T-cell (primary cell): ENCODE data around the gene CCL20. TPM values are rescaled to one million over a fixed set of nuclear protein-coding genes. Genes with fewer than 3 reads are reported as not detected.

Source experiments
- ATAC-seq, 4 experiments: fragments of 200-7000 bp in 3 of 4; fragments of 150-1000 bp in 1 of 4; cut with Tn5 transposase; replicated peaks in 1 of 4; 1 replicate in 3 of 4; 2 replicates in 1 of 4; pipeline ENCODE4 v1.10.0; 2021; ENCODE audit warnings: moderate library complexity in 3 of 4, mild to moderate bottlenecking in 2 of 4, moderate number of reproducible peaks in 1 of 4
- CTCF ChIA-PET, 2 donors: fragments of 300-600 bp; sonication (Branson Sonifier 250); formaldehyde crosslinking; loops; one replicate each; lab custom pipeline; 2022; ENCODE audit warnings: antibody characterized with exemption in 2 of 2; lab: Charles Lee
- POLR2A ChIA-PET, 2 donors: fragments of 300-600 bp; sonication (Branson Sonifier 250); formaldehyde crosslinking; loops; one replicate each; lab custom pipeline; 2022; ENCODE audit warnings: antibody characterized with exemption in 2 of 2; lab: Charles Lee
- DNase-seq, 35 experiments: peaks; one replicate each; pipeline versions ENCODE4 v3.0.0 to v3.0.0-alpha.2; 2013 to 2023
- H3K27ac ChIP-seq: one replicate; pipeline ENCODE4 v1.5.1; 2013; ENCODE audit warnings: low read length
- H3K27me3 ChIP-seq, 2 experiments: replicated peaks in 1 of 2; 1 replicate in 1 of 2; 2 replicates in 1 of 2; pipeline versions ENCODE4 v1.6.1 to v1.7.0; 2013; ENCODE audit warnings: low read length in 1 of 2, mixed read lengths in 1 of 2; ENCODE audit not compliant: control insufficient read depth in 2 of 2, insufficient read depth in 2 of 2; ENCODE audit errors: extremely low read depth in 1 of 2
- H3K36me3 ChIP-seq, 2 donors: 1 replicate in 1 of 2; 2 replicates in 1 of 2; pipeline versions ENCODE4 v1.6.1 to v1.7.0; 2013; ENCODE audit warnings: low read length in 1 of 2; ENCODE audit not compliant: control insufficient read depth in 2 of 2, insufficient read depth in 1 of 2; ENCODE audit errors: extremely low read depth in 1 of 2
- H3K4me1 ChIP-seq, 2 experiments: 1 replicate in 1 of 2; 2 replicates in 1 of 2; pipeline versions ENCODE4 v1.6.1 to v1.7.0; 2013; ENCODE audit warnings: low read length in 2 of 2, mixed read lengths in 1 of 2; ENCODE audit not compliant: insufficient read depth in 2 of 2, control insufficient read depth in 1 of 2; ENCODE audit errors: extremely low read depth in 1 of 2
- H3K4me3 ChIP-seq, 2 donors: 1 replicate in 1 of 2; 2 replicates in 1 of 2; pipeline versions ENCODE4 v1.5.1 to v1.7.0; 2013; ENCODE audit warnings: mild to moderate bottlenecking in 2 of 2, low read length in 1 of 2, moderate library complexity in 1 of 2; ENCODE audit not compliant: control insufficient read depth in 1 of 2; ENCODE audit errors: extremely low read depth in 1 of 2
- H3K9me3 ChIP-seq: 2 replicates; pipeline ENCODE4 v1.7.0; 2013
- H3K27ac Mint-ChIP-seq, 2 donors: one replicate each; pipeline ENCODE4 v1.8.0; 2020 to 2021; ENCODE audit warnings: mild to moderate bottlenecking in 2 of 2, mixed read lengths in 2 of 2
- H3K27me3 Mint-ChIP-seq, 2 donors: one replicate each; pipeline ENCODE4 v1.8.0; 2021 to 2022; ENCODE audit warnings: mixed read lengths in 2 of 2
- H3K36me3 Mint-ChIP-seq: one replicate; pipeline ENCODE4 v1.8.0; 2021; ENCODE audit warnings: mixed read lengths
- H3K4me1 Mint-ChIP-seq, 3 donors: one replicate each; pipeline ENCODE4 v1.8.0; 2020 to 2022; ENCODE audit warnings: mixed read lengths in 3 of 3, mild to moderate bottlenecking in 1 of 3
- H3K4me3 Mint-ChIP-seq, 3 donors: one replicate each; pipeline ENCODE4 v1.8.0; 2020 to 2022; ENCODE audit warnings: mild to moderate bottlenecking in 3 of 3, mixed read lengths in 3 of 3, moderate library complexity in 3 of 3
- H3K9me3 Mint-ChIP-seq, 3 donors: one replicate each; pipeline ENCODE4 v1.8.0; 2020 to 2022; ENCODE audit warnings: mixed read lengths in 3 of 3
- WGBS: methylation state at CpG from one replicate; pipeline ENCODE4 v1.1.5; 2013; ENCODE audit warnings: missing lambda C conversion rate; ENCODE audit not compliant: insufficient coverage; 5-methylcytosine and 5-hydroxymethylcytosine counted together
- total RNA-seq, 35 experiments: library from RNA in 6 of 35; stranded (reverse) in 6 of 35; fragments of 120-200 nt in 1 of 35; gene quantifications; one replicate each; pipeline versions ENCODE4 v1.2.1 to v1.2.4 and lab custom pipeline; 2013 to 2026

The CCL20 gene
- total RNA-seq, 5 donors from 2014 or later (not counting 1 experiment from before 2014, with no cell fraction given) = 1.8 to 3.0 (median 1.9) TPM; not detected in 2

DNA sequence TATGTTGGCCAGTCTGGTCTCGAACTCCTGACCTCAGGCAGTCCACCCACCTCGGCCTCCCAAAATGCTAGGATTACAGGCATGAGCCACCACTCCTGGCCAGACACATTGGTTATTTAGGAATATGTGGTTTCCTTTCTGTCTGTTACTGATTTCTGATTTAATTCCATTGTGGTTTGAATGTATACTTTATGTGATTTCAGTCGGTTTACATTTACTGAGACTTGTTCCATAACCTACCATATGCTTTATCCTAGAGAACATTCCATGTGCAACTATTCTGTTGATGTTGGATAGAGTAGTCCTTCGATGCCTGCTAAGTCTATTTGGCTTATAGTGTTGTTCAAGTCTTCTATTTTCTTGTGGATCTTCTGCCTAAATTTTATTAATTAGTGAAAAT, 1.6 kb upstream of the CCL20 start:
- peak overlapping the region; percentile 49 for H3K27ac ChIP-seq
- ATAC-seq = no peak
- peaks cover 6 to 13% of the 10 kb centered on the region in 2 donors for H3K27me3 Mint-ChIP-seq

DNA sequence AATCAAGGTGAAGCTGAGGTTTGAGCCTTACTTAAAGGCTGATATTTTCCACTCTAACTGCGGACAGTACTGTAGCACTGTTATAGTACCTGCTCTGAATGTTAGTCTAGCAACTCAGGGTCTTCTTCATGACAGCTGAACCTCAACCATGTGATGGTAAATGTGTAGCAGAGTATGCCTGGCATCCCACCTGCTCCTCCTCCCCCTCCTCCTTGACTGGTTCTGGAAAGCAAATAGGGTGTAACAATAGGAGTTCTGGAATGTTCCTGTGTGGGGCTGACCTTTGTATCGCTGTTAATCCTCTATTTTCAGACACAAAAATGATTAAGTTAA, 447 bp upstream of the CCL20 start:
- Mint-ChIP-seq H3K4me3 (no peak overlapping the region), H3K27me3 (peaks cover 6 to 21% of the 10 kb centered on the region in 2 donors), H3K36me3 (no peaks in the 10 kb centered on the region), H3K4me1 (peaks cover 0 to 18% (median 4%) of the 10 kb centered on the region in 3 donors), H3K9me3 (no peaks in the 10 kb centered on the region), H3K27ac (peak overlapping the region in 1 of 2 donors; percentile 71)
- Histone ChIP-seq H3K9me3 (no peaks in the 10 kb centered on the region), H3K27ac (peak overlapping the region; percentile 55), H3K4me1 (peaks cover 0 to 6% of the 10 kb centered on the region in 2 experiments), H3K36me3 (no peaks in the 10 kb centered on the region), H3K4me3 (no peak overlapping the region), H3K27me3 (no peaks in the 10 kb centered on the region)
- DNase-seq = no peak
- ATAC-seq = no peak
- ChIA-PET CTCF (no interaction called here), POLR2A (no interaction called here)
- WGBS = no CpG with 5 or more reads among the region's 2 CpGs

More for the DNA sequence above, 1.6 kb upstream of the CCL20 start:
- no CpG with 5 or more reads among the region's 4 CpGs for WGBS
- no peak overlapping the region for H3K4me3 Mint-ChIP-seq
- ChIA-PET CTCF (no interaction called here), POLR2A (no interaction called here)
- no peak for DNase-seq
- no peaks in the 10 kb centered on the region for H3K9me3 Mint-ChIP-seq
- H3K27ac Mint-ChIP-seq = peak overlapping the region in 1 of 2 donors; percentile 19
- H3K36me3 ChIP-seq = no peaks in the 10 kb centered on the region
- no peaks in the 10 kb centered on the region for H3K36me3 Mint-ChIP-seq
- H3K4me3 ChIP-seq = no peak overlapping the region
- H3K9me3 ChIP-seq = no peaks in the 10 kb centered on the region
- H3K27me3 ChIP-seq = no peaks in the 10 kb centered on the region
- H3K4me1 ChIP-seq = peaks cover 0 to 4% of the 10 kb centered on the region in 2 experiments
- H3K4me1 Mint-ChIP-seq = peaks cover 0 to 11% (median 0%) of the 10 kb centered on the region in 3 donors

DNA sequence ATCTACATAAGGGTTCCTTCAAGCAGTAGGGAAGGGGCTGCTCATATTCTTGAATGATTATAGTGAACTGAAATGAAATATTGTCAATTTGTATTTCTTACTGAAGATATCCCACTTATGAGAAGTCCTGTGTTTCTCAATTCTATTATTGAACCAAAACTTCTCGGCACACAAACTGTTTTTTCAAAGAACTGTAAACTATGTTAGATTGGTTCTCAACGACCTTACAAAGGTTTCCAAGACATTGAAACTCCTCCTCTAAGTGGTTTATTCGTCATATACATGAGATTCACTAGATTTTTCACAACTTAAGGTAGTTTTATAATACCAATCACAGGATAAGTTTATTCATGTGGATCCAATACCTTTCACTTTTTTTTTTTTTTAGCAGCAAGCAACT, 1.4 kb downstream of the CCL20 start:
- no CpG with 5 or more reads among the region's 3 CpGs for WGBS
- H3K36me3 Mint-ChIP-seq = no peaks in the 10 kb centered on the region
- H3K4me1 ChIP-seq = peaks cover 0 to 6% of the 10 kb centered on the region in 2 experiments
- H3K4me3 ChIP-seq = no peak overlapping the region
- DNase-seq (no peak), ATAC-seq (no peak)
- H3K4me3 Mint-ChIP-seq = peak overlapping the region in 1 of 3 donors; percentile 24
- ChIA-PET POLR2A (no interaction called here), CTCF (no interaction called here)
- H3K27ac ChIP-seq = no peak overlapping the region
- peaks cover 6 to 25% of the 10 kb centered on the region in 2 donors for H3K27me3 Mint-ChIP-seq
- H3K4me1 Mint-ChIP-seq = peaks cover 0 to 26% (median 7%) of the 10 kb centered on the region in 3 donors
- H3K9me3 Mint-ChIP-seq = no peaks in the 10 kb centered on the region
- H3K36me3 ChIP-seq = no peaks in the 10 kb centered on the region
- H3K27ac Mint-ChIP-seq = no peak overlapping the region
- no peaks in the 10 kb centered on the region for H3K9me3 ChIP-seq
- no peaks in the 10 kb centered on the region for H3K27me3 ChIP-seq

DNA sequence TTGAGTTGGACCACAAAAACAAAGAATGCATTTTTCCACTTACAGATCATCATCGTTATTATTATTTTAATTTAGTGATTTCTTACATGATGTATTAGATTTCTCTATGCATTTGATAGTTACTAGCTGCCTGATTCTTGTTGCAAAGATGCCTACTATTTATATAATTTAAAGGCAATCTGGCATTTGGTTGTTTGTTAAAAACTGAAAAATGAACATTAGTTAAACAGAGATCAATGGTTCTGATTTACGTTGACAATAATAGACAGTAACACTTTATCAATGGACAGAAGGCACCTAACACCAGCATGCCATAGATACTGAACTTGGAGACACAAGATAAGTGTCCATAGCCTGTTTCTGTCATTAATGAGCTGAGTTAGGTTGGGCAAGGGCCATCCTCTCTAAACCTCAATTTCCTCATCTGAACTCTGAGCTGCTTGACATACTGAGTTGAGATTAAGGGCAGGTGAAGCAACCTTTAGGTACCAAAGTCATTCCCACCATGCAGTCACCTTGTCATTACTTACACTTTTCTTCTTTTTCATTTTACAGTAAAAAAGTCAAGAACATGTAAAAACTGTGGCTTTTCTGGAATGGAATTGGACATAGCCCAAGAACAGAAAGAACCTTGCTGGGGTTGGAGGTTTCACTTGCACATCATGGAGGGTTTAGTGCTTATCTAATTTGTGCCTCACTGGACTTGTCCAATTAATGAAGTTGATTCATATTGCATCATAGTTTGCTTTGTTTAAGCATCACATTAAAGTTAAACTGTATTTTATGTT, 3.1 kb downstream of the CCL20 start:
- Histone ChIP-seq H3K4me3 (no peak overlapping the region), H3K27me3 (peaks cover 0 to 4% of the 10 kb centered on the region in 2 experiments), H3K36me3 (no peaks in the 10 kb centered on the region), H3K27ac (no peak overlapping the region), H3K4me1 (peaks cover 0 to 6% of the 10 kb centered on the region in 2 experiments), H3K9me3 (no peaks in the 10 kb centered on the region)
- H3K4me3 Mint-ChIP-seq = no peak overlapping the region
- ATAC-seq (no peak), DNase-seq (no peak)
- ChIA-PET POLR2A (interaction anchor here in 1 of 2 donors (1.5 kb wide), 1 partner anchor 11 kb away, joined by 3 read pairs; no protein-coding TSS in a partner anchor), CTCF (interaction anchor here in 1 of 2 donors (1.1 kb wide), 1 partner anchor 74 kb away, joined by 3 read pairs; no protein-coding TSS in a partner anchor)
- H3K36me3 Mint-ChIP-seq = no peaks in the 10 kb centered on the region
- peaks cover 0 to 26% (median 7%) of the 10 kb centered on the region in 3 donors for H3K4me1 Mint-ChIP-seq
- WGBS = no CpG with 5 or more reads among the region's 2 CpGs
- H3K9me3 Mint-ChIP-seq = peaks cover 0 to 4% (median 0%) of the 10 kb centered on the region in 3 donors
- peaks cover 6 to 36% of the 10 kb centered on the region in 2 donors for H3K27me3 Mint-ChIP-seq
- H3K27ac Mint-ChIP-seq = peak overlapping the region in 1 of 2 donors; percentile 25

DNA sequence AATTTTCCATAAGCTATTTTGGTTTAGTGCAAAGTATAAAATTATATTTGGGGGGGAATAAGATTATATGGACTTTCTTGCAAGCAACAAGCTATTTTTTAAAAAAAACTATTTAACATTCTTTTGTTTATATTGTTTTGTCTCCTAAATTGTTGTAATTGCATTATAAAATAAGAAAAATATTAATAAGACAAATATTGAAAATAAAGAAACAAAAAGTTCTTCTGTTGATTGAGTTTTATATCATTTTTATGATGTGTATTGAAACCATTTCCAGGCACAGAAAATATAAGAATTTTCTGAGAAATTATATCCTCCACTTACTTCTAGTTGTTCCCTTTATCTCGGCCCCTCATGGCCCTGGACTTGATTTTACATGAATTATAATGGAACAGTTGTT, 3.7 kb downstream of the CCL20 start:
- peaks cover 0 to 26% (median 7%) of the 10 kb centered on the region in 3 donors for H3K4me1 Mint-ChIP-seq
- H3K4me3 Mint-ChIP-seq = no peak overlapping the region
- no peaks in the 10 kb centered on the region for H3K36me3 ChIP-seq
- H3K27ac ChIP-seq = peak overlapping the region; percentile 63
- peaks cover 0 to 6% of the 10 kb centered on the region in 2 experiments for H3K4me1 ChIP-seq
- H3K36me3 Mint-ChIP-seq = no peaks in the 10 kb centered on the region
- ChIA-PET CTCF (interaction anchor here in 1 of 2 donors (1.1 kb wide), 1 partner anchor 73 kb away, joined by 3 read pairs; no protein-coding TSS in a partner anchor), POLR2A (no interaction called here)
- H3K27ac Mint-ChIP-seq = peak overlapping the region in 1 of 2 donors; percentile 75
- no CpG with 5 or more reads among the region's 1 CpG for WGBS
- ATAC-seq = no peak
- DNase-seq = no peak
- no peak overlapping the region for H3K4me3 ChIP-seq
- no peaks in the 10 kb centered on the region for H3K9me3 ChIP-seq
- H3K27me3 ChIP-seq = peaks cover 0 to 5% of the 10 kb centered on the region in 2 experiments
- H3K27me3 Mint-ChIP-seq = peaks cover 6 to 33% of the 10 kb centered on the region in 2 donors
- peaks cover 0 to 4% (median 0%) of the 10 kb centered on the region in 3 donors for H3K9me3 Mint-ChIP-seq

DNA sequence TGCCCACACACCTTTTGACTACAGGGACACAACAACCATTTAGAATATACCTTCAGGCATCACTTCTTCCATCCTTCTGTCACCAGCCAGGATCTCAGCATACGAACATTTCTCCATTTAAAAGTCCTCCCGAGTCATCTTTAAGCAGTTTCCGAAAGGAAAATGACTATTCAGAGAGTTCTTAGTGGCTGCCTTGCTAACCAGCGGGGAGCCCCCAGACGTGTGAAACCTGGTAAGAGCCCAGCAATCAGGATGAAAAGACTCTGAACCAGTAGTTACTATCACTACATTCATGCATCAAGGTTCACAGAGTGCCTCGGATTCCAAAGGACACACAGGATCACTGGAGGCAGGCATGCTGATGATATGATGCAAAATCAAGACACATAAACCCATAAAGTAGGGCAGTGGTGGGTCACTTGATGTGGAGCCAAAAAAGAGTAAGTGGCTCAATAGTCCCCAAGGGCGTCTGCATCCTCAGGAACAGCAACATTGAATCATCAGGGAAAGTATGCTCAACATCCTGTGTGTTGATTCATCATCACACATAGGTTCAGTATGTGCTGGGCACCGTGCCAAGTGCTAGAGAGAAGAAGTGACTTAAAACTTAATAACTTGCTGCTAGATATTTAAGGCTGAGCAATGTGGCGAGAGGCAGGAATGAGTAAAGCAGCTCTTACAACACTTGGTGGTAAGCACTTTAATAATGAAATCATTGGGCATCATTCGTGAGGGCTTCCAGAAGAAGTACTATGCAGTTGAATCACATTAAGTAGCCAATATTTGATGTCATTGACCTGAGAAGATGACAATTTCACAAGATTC, 4.4 kb downstream of the CCL20 start:
- 35% methylated on average over 6 of the region's 10 CpGs for WGBS
- Histone ChIP-seq H3K27me3 (peaks cover 0 to 5% of the 10 kb centered on the region in 2 experiments), H3K27ac (peak overlapping the region; percentile 63), H3K36me3 (no peaks in the 10 kb centered on the region), H3K9me3 (no peaks in the 10 kb centered on the region), H3K4me3 (no peak overlapping the region), H3K4me1 (peaks cover 0 to 6% of the 10 kb centered on the region in 2 experiments)
- ATAC-seq (peak; percentile 38 to 67 (median 43)), DNase-seq (peak in 34 of 35 experiments; percentile 13 to 66 (median 37))
- Mint-ChIP-seq H3K27me3 (peaks cover 4 to 28% of the 10 kb centered on the region in 2 donors), H3K27ac (peak overlapping the region; percentile 4 to 75), H3K4me1 (peaks cover 0 to 21% (median 7%) of the 10 kb centered on the region in 3 donors), H3K9me3 (peaks cover 0 to 4% (median 0%) of the 10 kb centered on the region in 3 donors), H3K36me3 (no peaks in the 10 kb centered on the region), H3K4me3 (peak overlapping the region in 1 of 3 donors; percentile 3)
- ChIA-PET CTCF (interaction anchor here in 1 of 2 donors (1.1 kb wide), 1 partner anchor 73 kb away, joined by 3 read pairs; no protein-coding TSS in a partner anchor), POLR2A (no interaction called here)
